HepG2 (cell line): ENCODE measurements around the gene LRP5. TPM values are rescaled to one million over a fixed set of nuclear protein-coding genes. Genes with fewer than 3 reads are reported as not detected.

ENCODE experiments used
- ATAC-seq: fragments of 200-7000 bp; cut with Tn5 transposase; 3 replicates; pipeline ENCODE4 v1.9.1; 2020; ENCODE audit warnings: mild to moderate bottlenecking, moderate library complexity
- BruUV-seq: library from RNA; stranded (reverse); fragments of 400-500 nt; replicated peaks from 2 replicates; lab custom pipeline; 2021; lab: Mats Ljungman, UMichigan
- CTCF ChIA-PET: fragments of 300-600 bp; formaldehyde crosslinking; extraction: SDS; loops from one replicate; lab custom pipeline; 2021; ENCODE audit warnings: low total read pairs, inconsistent platforms, low intra/inter-chr PET ratio; lab: Yijun Ruan, JAX
- POLR2A ChIA-PET: fragments of 350-600 bp; sonication (Branson Sonifier 250); formaldehyde crosslinking; loops from one replicate; lab custom pipeline; 2020; ENCODE audit warnings: antibody characterized with exemption, inconsistent platforms; lab: Yijun Ruan, JAX
- DNase-seq: peaks from one replicate; pipeline ENCODE4 v3.0.0-alpha.2; 2015; ENCODE audit warnings: low spot score
- FAIRE-seq: peaks from 3 replicates; lab custom pipeline; 2011; peaks lifted over from hg19 to GRCh38; lab: Jason Lieb, UNC
- H2AFZ ChIP-seq: one replicate; pipeline ENCODE4 v1.6.1; 2011; ENCODE audit warnings: low read length, inconsistent platforms
- H3K27ac ChIP-seq: fragments of 300-600 bp; 3 replicates; pipeline ENCODE4 v1.8.0; 2011; ENCODE audit warnings: mixed run types, mild to moderate bottlenecking, mixed read lengths, low read length, inconsistent platforms; ENCODE audit not compliant: insufficient read depth; ENCODE audit errors: extremely low read length
- H3K27me3 ChIP-seq, 2 experiments: fragments of 200-600 bp in 1 of 2; 2 replicates in 1 of 2; 3 replicates in 1 of 2; pipeline versions ENCODE4 v1.6.0 to v1.8.0; 2011; ENCODE audit warnings: low read length in 2 of 2, mild to moderate bottlenecking in 2 of 2, moderate library complexity in 2 of 2, inconsistent platforms in 1 of 2; ENCODE audit not compliant: insufficient read depth in 2 of 2, control insufficient read depth in 1 of 2
- H3K36me3 ChIP-seq, 2 experiments: fragments of 200-600 bp in 1 of 2; replicated peaks in 1 of 2; 2 replicates in 1 of 2; 3 replicates in 1 of 2; pipeline versions ENCODE4 v1.5.1 to v1.8.0; 2011; ENCODE audit warnings: low read length in 2 of 2, inconsistent platforms in 1 of 2; ENCODE audit not compliant: insufficient read depth in 2 of 2, control insufficient read depth in 1 of 2
- H3K4me1 ChIP-seq: 2 replicates; pipeline ENCODE4 v1.5.1; 2012; ENCODE audit warnings: low read length, inconsistent platforms; ENCODE audit not compliant: insufficient read depth
- H3K4me2 ChIP-seq: 2 replicates; pipeline ENCODE4 v1.6.0; 2011; ENCODE audit warnings: low read depth, low read length, inconsistent platforms
- H3K4me3 ChIP-seq, 3 experiments: fragments of 200-600 bp in 1 of 3; sonication (generic), shearing (Covaris generic) in 1 of 3; replicated peaks in 1 of 3; 2 replicates each; pipeline ENCODE4 v1.5.1; 2011 to 2016; ENCODE audit warnings: low read length in 3 of 3, inconsistent platforms in 2 of 3, low read depth in 2 of 3, mild to moderate bottlenecking in 2 of 3, control low read depth in 1 of 3, mixed read lengths in 1 of 3; ENCODE audit not compliant: insufficient read depth in 1 of 3
- H3K79me2 ChIP-seq: one replicate; pipeline ENCODE4 v1.6.1; 2011; ENCODE audit warnings: low read length, inconsistent platforms; ENCODE audit not compliant: insufficient read depth
- H3K9ac ChIP-seq: 2 replicates; pipeline ENCODE4 v1.6.0; 2011; ENCODE audit warnings: mild to moderate bottlenecking, low read depth, low read length, inconsistent platforms; ENCODE audit not compliant: insufficient read depth
- H3K9me3 ChIP-seq: 2 replicates; pipeline ENCODE4 v1.5.1; 2012; ENCODE audit warnings: mild to moderate bottlenecking, low read length
- H4K20me1 ChIP-seq: 2 replicates; pipeline ENCODE4 v1.6.0; 2011; ENCODE audit warnings: inconsistent platforms, mild to moderate bottlenecking, low read length, moderate library complexity; ENCODE audit not compliant: insufficient read depth
- ADNP ChIP-seq: sonication (generic); formaldehyde crosslinking; IDR thresholded peaks from 2 replicates; pipeline ENCODE4 v1.4.0; 2020; ENCODE audit warnings: missing genetic modification reagents
- RBM22 ChIP-seq: fragments of 200-400 bp; formaldehyde crosslinking; optimal IDR thresholded peaks from 2 replicates; pipeline ENCODE3; 2017; ENCODE audit warnings: mild to moderate bottlenecking, low read length, moderate library complexity
- TARDBP ChIP-seq: sonication (generic); formaldehyde crosslinking; IDR thresholded peaks from 2 replicates; pipeline ENCODE4 v1.8.0; 2022; ENCODE audit warnings: mild to moderate bottlenecking, missing genetic modification reagents
- TCF7 ChIP-seq: sonication (generic); IDR thresholded peaks from 2 replicates; pipeline ENCODE4 v1.6.1; 2016; ENCODE audit warnings: antibody characterized with exemption, low read depth
- ZFP90 ChIP-seq: sonication (generic); formaldehyde crosslinking; IDR thresholded peaks from 2 replicates; pipeline ENCODE4 v1.8.0; 2022; ENCODE audit warnings: missing genetic modification reagents, mild to moderate bottlenecking, inconsistent platforms, borderline replicate concordance
- ZNF274 ChIP-seq: sonication (generic); formaldehyde crosslinking; IDR thresholded peaks from 2 replicates; pipeline ENCODE4 v1.5.1; 2020; ENCODE audit warnings: mild to moderate bottlenecking, missing genetic modification reagents
- ZNF713 ChIP-seq: sonication (generic); formaldehyde crosslinking; IDR thresholded peaks from 2 replicates; pipeline ENCODE4 v1.4.0; 2020; ENCODE audit warnings: mild to moderate bottlenecking, missing genetic modification reagents
- WGBS: methylation state at CpG from one replicate; pipeline ENCODE4 v1.1.6; 2017; ENCODE audit warnings: low lambda C conversion rate; 5-methylcytosine and 5-hydroxymethylcytosine counted together
- in situ Hi-C: cut with HindIII; loops from 2 replicates; pipeline ENCODE4 v1.10.0; 2017; ENCODE audit warnings: low pct_unique_long_range_greater_than_20kb; ENCODE audit not compliant: extremely low pct_ligation_motif_present
- intact Hi-C: fragments of 100-400 bp; cut with micrococcal nuclease; formaldehyde crosslinking; loops from one replicate; pipeline ENCODE4 v1.10.0; 2022; ENCODE audit not compliant: unreplicated experiment
- polyA plus RNA-seq, 8 experiments: library from polyadenylated mRNA; depleted of rRNA in 3 of 8; stranded (reverse) in 7 of 8; unstranded in 1 of 8; fragments of >200 nt; fragmentation: Illumina TruSeq in 4 of 8; extraction: Trizol in 4 of 8; gene quantifications; 2 replicates each; pipeline versions ENCODE4 v1.2.1 to v1.2.3, GENCODE V29; 2011 to 2016; ENCODE audit warnings: low read depth in 4 of 8, missing spikeins in 1 of 8, mixed read lengths in 1 of 8; ENCODE audit not compliant: insufficient read depth in 1 of 8
- total RNA-seq, 5 experiments: library from RNA; depleted of rRNA; stranded (reverse); fragments of >200 nt; fragmentation: Illumina TruSeq; extraction: Trizol; gene quantifications; 2 replicates each; pipeline ENCODE4 v1.2.3, GENCODE V29; 2016; ENCODE audit warnings: low read depth in 1 of 5
- TF ChIP-seq, protein P1 (sequence below): sonication (generic); formaldehyde crosslinking; IDR thresholded peaks from 2 replicates; pipeline ENCODE4 v1.4.0; 2020; ENCODE audit warnings: missing genetic modification reagents, borderline replicate concordance
- TF ChIP-seq, protein P2 (sequence below): sonication (generic); formaldehyde crosslinking; IDR thresholded peaks from 2 replicates; pipeline ENCODE4 v1.8.0; 2022; ENCODE audit warnings: low read depth, missing genetic modification reagents
- TF ChIP-seq, protein P3 (sequence below), 2 experiments: fragments of 450-650 bp in 1 of 2; sonication (generic) in 1 of 2; formaldehyde crosslinking in 1 of 2; IDR thresholded peaks; 2 replicates each; pipeline versions ENCODE4 v1.6.1 to v1.8.0; 2016 to 2022; ENCODE audit warnings: antibody characterized with exemption in 1 of 2, mild to moderate bottlenecking in 1 of 2, missing genetic modification reagents in 1 of 2

Gene LRP5
- total and polyA plus RNA-seq, 2 of the 13 experiments (the other 11 are each of a cell fraction or from before 2014, with no cell fraction given), result 40.4 to 64.0 TPM

DNA sequence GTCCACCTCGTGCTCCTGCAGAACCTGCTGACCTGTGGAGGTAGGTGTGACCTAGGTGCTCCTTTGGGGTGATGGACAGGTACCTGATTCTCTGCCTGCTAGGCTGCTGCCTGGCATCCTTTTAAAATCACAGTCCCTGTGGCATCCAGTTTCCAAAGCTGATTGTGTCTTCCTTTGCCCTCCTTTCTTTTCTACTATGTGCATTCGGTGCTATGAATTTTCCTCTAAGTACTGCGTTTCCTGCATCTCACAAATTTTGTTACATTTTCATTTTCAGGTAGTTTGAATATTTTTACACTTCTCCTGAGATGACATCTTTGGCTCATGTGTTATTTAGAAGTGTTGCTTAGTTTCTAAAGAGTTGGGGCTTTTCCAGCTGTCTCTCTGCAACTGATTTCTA lies 117.3 kb downstream of the LRP5 start (continued):
- TF ChIP-seq, protein P1, sequence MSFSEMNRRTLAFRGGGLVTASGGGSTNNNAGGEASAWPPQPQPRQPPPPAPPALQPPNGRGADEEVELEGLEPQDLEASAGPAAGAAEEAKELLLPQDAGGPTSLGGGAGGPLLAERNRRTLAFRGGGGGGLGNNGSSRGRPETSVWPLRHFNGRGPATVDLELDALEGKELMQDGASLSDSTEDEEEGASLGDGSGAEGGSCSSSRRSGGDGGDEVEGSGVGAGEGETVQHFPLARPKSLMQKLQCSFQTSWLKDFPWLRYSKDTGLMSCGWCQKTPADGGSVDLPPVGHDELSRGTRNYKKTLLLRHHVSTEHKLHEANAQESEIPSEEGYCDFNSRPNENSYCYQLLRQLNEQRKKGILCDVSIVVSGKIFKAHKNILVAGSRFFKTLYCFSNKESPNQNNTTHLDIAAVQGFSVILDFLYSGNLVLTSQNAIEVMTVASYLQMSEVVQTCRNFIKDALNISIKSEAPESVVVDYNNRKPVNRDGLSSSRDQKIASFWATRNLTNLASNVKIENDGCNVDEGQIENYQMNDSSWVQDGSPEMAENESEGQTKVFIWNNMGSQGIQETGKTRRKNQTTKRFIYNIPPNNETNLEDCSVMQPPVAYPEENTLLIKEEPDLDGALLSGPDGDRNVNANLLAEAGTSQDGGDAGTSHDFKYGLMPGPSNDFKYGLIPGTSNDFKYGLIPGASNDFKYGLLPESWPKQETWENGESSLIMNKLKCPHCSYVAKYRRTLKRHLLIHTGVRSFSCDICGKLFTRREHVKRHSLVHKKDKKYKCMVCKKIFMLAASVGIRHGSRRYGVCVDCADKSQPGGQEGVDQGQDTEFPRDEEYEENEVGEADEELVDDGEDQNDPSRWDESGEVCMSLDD (CRISPR knock-in tag), result no peak
- peak; percentile 18 for TF ChIP-seq RBM22
- TF ChIP-seq ZNF274 (CRISPR knock-in tag), result no peak
- TF ChIP-seq, all 625 proteins: peak for 2

DNA sequence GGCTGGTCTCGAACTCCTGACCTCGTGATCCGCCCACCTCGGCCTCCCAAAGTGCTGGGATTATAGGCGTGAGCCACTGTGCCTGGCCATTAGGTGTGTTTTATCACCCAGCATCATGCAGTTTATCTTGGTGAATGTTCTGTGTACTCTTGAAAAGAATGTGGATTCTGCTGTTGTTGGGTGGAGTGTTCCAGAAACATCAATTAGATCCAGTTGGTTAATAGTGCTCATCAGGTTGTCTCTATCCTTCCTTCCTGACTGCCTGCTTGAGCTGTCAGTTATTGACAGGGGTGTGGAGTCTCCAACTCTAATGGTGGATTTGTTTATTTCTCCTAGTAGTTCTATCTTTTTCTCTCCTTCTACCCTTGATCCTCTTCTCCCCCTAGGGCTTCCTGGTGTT lies 118.0 kb downstream of the LRP5 start:
- ChIA-PET CTCF (no interaction called here), POLR2A (no interaction called here)
- Histone ChIP-seq H3K79me2 (no peaks in the 10 kb centered on the region), H3K4me1 (no peaks in the 10 kb centered on the region), H3K4me2 (no peak overlapping the region), H3K4me3 (no peak overlapping the region), H3K9me3 (peaks cover 6% of the 10 kb centered on the region; the same call in 1 of the 2 replicates), H3K9ac (no peak overlapping the region), H3K27ac (no peak overlapping the region), H4K20me1 (0 out of 2 replicates have a peak, but pooled peaks cover 3% of the 10 kb centered on the region), H2AFZ (no peak overlapping the region), H3K36me3 (peaks cover 52 to 77% of the 10 kb centered on the region in 2 experiments), H3K27me3 (no peaks in the 10 kb centered on the region)
- no peak for ATAC-seq
- intact Hi-C loops, result no loop called here
- 95% methylated on average over 5 of the region's 5 CpGs for WGBS
- in situ Hi-C loops, result no loop called here
- no TSS peak for BruUV-seq
- FAIRE-seq, result no peak
- DNase-seq, result no peak
- TF ChIP-seq ZNF713 (CRISPR knock-in tag), result no peak
- no peak for TF ChIP-seq ZFP90
- TF ChIP-seq TARDBP (CRISPR knock-in tag), result no peak
- TF ChIP-seq, protein P2, sequence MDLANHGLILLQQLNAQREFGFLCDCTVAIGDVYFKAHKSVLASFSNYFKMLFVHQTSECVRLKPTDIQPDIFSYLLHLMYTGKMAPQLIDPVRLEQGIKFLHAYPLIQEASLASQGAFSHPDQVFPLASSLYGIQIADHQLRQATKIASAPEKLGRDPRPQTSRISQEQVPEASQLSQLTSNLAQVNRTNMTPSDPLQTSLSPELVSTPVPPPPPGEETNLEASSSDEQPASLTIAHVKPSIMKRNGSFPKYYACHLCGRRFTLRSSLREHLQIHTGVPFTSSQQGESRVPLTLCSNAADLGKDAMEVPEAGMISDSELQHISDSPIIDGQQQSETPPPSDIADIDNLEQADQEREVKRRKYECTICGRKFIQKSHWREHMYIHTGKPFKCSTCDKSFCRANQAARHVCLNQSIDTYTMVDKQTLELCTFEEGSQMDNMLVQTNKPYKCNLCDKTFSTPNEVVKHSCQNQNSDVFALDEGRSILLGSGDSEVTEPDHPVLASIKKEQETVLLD (CRISPR knock-in tag), result no peak
- TF ChIP-seq ADNP (CRISPR knock-in tag), result no peak
- TF ChIP-seq TCF7, result no peak
- TF ChIP-seq, protein P3, sequence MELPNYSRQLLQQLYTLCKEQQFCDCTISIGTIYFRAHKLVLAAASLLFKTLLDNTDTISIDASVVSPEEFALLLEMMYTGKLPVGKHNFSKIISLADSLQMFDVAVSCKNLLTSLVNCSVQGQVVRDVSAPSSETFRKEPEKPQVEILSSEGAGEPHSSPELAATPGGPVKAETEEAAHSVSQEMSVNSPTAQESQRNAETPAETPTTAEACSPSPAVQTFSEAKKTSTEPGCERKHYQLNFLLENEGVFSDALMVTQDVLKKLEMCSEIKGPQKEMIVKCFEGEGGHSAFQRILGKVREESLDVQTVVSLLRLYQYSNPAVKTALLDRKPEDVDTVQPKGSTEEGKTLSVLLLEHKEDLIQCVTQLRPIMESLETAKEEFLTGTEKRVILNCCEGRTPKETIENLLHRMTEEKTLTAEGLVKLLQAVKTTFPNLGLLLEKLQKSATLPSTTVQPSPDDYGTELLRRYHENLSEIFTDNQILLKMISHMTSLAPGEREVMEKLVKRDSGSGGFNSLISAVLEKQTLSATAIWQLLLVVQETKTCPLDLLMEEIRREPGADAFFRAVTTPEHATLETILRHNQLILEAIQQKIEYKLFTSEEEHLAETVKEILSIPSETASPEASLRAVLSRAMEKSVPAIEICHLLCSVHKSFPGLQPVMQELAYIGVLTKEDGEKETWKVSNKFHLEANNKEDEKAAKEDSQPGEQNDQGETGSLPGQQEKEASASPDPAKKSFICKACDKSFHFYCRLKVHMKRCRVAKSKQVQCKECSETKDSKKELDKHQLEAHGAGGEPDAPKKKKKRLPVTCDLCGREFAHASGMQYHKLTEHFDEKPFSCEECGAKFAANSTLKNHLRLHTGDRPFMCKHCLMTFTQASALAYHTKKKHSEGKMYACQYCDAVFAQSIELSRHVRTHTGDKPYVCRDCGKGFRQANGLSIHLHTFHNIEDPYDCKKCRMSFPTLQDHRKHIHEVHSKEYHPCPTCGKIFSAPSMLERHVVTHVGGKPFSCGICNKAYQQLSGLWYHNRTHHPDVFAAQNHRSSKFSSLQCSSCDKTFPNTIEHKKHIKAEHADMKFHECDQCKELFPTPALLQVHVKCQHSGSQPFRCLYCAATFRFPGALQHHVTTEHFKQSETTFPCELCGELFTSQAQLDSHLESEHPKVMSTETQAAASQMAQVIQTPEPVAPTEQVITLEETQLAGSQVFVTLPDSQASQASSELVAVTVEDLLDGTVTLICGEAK (IDR thresholded peaks at IDR 0.05), result no peak
- TF ChIP-seq, protein P3 (CRISPR knock-in tag; IDR thresholded peaks at IDR 0.05), result no peak
